Transverse colon (tissue), 4 donors: ENCODE measurements around the gene CYP46A1. TPM values are rescaled to one million over a fixed set of nuclear protein-coding genes. Genes with fewer than 3 reads are reported as not detected.
A peak's percentile ranks its signal among the peaks of the same experiment; 100 is the strongest.

Experiments used
- DNase-seq: peaks from one replicate; pipeline ENCODE4 v3.0.0-alpha.2; 2019
- H3K27ac ChIP-seq, 4 donors: fragments of 200-600 bp; sonication (generic); 2 replicates each; pipeline ENCODE4 v1.5.1; 2016 to 2018; ENCODE audit warnings: inconsistent platforms in 4 of 4
- H3K27me3 ChIP-seq: fragments of 200-600 bp; sonication (generic); 2 replicates; pipeline ENCODE4 v1.5.1; 2017; ENCODE audit warnings: inconsistent platforms
- H3K36me3 ChIP-seq, 4 donors: fragments of 200-600 bp; sonication (generic); 2 replicates each; pipeline ENCODE4 v1.5.1; 2017 to 2019; ENCODE audit warnings: inconsistent platforms in 4 of 4
- H3K4me1 ChIP-seq, 4 donors: fragments of 200-600 bp; sonication (generic); 2 replicates each; pipeline ENCODE4 v1.5.1; 2017 to 2020; ENCODE audit warnings: inconsistent platforms in 4 of 4
- H3K4me3 ChIP-seq, 4 donors: fragments of 200-600 bp; sonication (generic); 1 replicate in 1 of 4; 2 replicates in 3 of 4; pipeline versions ENCODE4 v1.5.1 to v1.6.1; 2017 to 2019; ENCODE audit warnings: inconsistent platforms in 4 of 4
- H3K9me3 ChIP-seq, 2 donors: fragments of 200-600 bp; sonication (generic); 2 replicates each; pipeline ENCODE4 v1.5.1; 2017 to 2019; ENCODE audit warnings: inconsistent platforms in 2 of 2
- EP300 ChIP-seq: sonication (generic); formaldehyde crosslinking; IDR thresholded peaks from one replicate; pipeline ENCODE4 v1.6.1; 2017; ENCODE audit warnings: antibody characterized with exemption, low read depth
- POLR2A ChIP-seq: fragments of 450-650 bp; IDR thresholded peaks from one replicate; pipeline ENCODE4 v1.6.1; 2016; ENCODE audit warnings: antibody characterized with exemption, mild to moderate bottlenecking, moderate library complexity
- POLR2AphosphoS5 ChIP-seq, 3 donors: sonication (generic); formaldehyde crosslinking; IDR thresholded peaks; one replicate each; pipeline ENCODE4 v1.6.1; 2016; ENCODE audit warnings: antibody characterized with exemption in 3 of 3
- WGBS, 2 donors: methylation state at CpG; one replicate each; pipeline ENCODE4 v1.1.5; 2018; ENCODE audit warnings: low coverage in 1 of 2; 5-methylcytosine and 5-hydroxymethylcytosine counted together
- in situ Hi-C, 4 donors: fragments of 200-750 bp; cut with MboI; loops; one replicate each; pipeline versions ENCODE4 v1.15.0 to v1.15.1; 2017; ENCODE audit warnings: low sequenced_read_pairs in 3 of 4, low pct_ligation_motif_present in 1 of 4, low pct_unique_long_range_greater_than_20kb in 1 of 4
- intact Hi-C: fragments of 100-400 bp; cut with DNase I; formaldehyde crosslinking; loops from one replicate; pipeline ENCODE4 v1.15.1; 2023; ENCODE audit warnings: low total_unique reads
- total RNA-seq, 4 donors: library from RNA; depleted of rRNA; stranded (reverse); fragments of >200 nt; gene quantifications; one replicate each; pipeline ENCODE4 v1.1.0, GENCODE V29; 2016
- TF ChIP-seq, protein P1 (sequence below), 5 experiments: fragments of 200-600 bp in 3 of 5; fragments of 450-650 bp in 2 of 5; sonication (generic) in 3 of 5; IDR thresholded peaks; 1 replicate in 2 of 5; 2 replicates in 3 of 5; pipeline ENCODE4 v1.5.1; 2016 to 2017; ENCODE audit warnings: antibody characterized with exemption in 5 of 5, inconsistent platforms in 3 of 5, mild to moderate bottlenecking in 2 of 5, moderate library complexity in 1 of 5

Gene CYP46A1
- total RNA-seq, 4 donors from 2014 or later: 0.27 to 0.75 (median 0.52) TPM

DNA sequence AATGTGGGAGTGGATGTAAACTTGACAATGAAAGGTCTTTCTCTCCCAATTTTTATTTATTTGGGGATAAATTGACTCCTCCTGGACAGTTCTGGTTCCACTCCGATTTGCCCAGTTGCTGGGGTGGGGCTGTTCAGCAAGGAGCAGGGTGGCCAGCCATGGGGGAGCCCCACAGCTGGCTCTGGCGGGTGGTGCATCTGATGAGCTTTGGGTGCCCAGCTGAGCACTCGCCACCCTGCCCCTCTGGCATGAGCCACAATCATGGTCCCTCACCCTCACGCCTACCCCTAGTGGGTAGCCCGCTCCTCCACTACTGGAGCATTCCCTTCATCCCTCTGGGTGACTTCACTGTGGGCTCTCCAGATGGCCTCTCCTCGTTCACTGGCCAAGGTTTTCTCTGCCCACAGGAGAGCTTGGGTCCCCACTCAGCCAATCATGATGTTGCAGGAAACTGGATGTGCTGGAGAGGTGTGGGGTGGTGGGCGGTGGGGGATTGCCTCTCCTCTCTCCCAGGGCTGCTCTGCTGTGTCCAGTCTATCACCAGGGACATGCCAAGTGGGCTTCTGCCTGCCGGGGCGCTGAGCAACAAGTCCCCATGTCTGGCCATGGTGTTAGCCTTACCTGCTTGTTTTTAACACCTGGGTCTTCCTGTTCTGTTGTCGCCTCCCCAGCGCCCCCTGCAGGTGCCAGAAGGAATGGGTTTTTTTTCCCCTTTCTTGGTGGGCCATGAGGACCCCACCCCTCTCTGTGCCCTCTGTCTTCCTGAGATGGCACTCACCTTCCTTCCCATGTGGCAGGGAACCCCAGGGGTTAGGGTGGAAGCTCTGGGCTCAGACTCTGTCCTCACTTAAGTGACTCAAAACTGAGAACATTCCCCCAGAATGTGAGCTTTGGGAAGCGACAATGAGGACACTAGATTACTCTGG, 3.4 kb downstream of the CYP46A1 start:
- in situ Hi-C loops: no loop called here
- Histone ChIP-seq H3K4me3 (no peak overlapping the region), H3K27ac (no peak overlapping the region), H3K27me3 (peaks cover 36% of the 10 kb centered on the region), H3K9me3 (no peaks in the 10 kb centered on the region), H3K36me3 (no peaks in the 10 kb centered on the region), H3K4me1 (peaks cover 11 to 16% (median 15%) of the 10 kb centered on the region in 4 donors)
- WGBS, 2 donors: 60% methylated on average over 12 of the region's 12 CpGs; no CpG with 5 or more reads in 1 of the 2 donors
- TF ChIP-seq, protein P1, sequence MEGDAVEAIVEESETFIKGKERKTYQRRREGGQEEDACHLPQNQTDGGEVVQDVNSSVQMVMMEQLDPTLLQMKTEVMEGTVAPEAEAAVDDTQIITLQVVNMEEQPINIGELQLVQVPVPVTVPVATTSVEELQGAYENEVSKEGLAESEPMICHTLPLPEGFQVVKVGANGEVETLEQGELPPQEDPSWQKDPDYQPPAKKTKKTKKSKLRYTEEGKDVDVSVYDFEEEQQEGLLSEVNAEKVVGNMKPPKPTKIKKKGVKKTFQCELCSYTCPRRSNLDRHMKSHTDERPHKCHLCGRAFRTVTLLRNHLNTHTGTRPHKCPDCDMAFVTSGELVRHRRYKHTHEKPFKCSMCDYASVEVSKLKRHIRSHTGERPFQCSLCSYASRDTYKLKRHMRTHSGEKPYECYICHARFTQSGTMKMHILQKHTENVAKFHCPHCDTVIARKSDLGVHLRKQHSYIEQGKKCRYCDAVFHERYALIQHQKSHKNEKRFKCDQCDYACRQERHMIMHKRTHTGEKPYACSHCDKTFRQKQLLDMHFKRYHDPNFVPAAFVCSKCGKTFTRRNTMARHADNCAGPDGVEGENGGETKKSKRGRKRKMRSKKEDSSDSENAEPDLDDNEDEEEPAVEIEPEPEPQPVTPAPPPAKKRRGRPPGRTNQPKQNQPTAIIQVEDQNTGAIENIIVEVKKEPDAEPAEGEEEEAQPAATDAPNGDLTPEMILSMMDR (IDR thresholded peaks at IDR 0.05): peak; percentile 48 to 69 (median 59)
- TF ChIP-seq EP300 (no peak), POLR2A (no peak)
- intact Hi-C loops: no loop called here
- DNase-seq: no peak

- 40 to 64% methylated on average over 3 to 10 of the region's 10 CpGs for WGBS, 2 donors
- Histone ChIP-seq H3K27me3 (peaks cover 36% of the 10 kb centered on the region), H3K27ac (no peak overlapping the region), H3K4me3 (no peak overlapping the region), H3K4me1 (peaks cover 5 to 9% (median 9%) of the 10 kb centered on the region in 4 donors), H3K9me3 (no peaks in the 10 kb centered on the region), H3K36me3 (no peaks in the 10 kb centered on the region)
- intact Hi-C loops (no loop called here), in situ Hi-C loops (no loop called here)
- DNase-seq: no peak
- TF ChIP-seq, protein P1 (IDR thresholded peaks at IDR 0.05): no peak
- TF ChIP-seq EP300: no peak
- TF ChIP-seq POLR2AphosphoS5 (IDR thresholded peaks at IDR 0.05): no peak
- no peak for TF ChIP-seq POLR2A
Observed at GRCh38 chr14:99688210-99688581, 4.1 kb downstream of the CYP46A1 start.

- in situ Hi-C loops: no loop called here
- intact Hi-C loops: no loop called here
- no peak for DNase-seq
- H3K9me3 ChIP-seq: no peaks in the 10 kb centered on the region
- H3K4me1 ChIP-seq: peaks cover 5 to 6% (median 5%) of the 10 kb centered on the region in 4 donors
- H3K4me3 ChIP-seq: no peak overlapping the region
- WGBS, 2 donors: 81 to 85% methylated on average over 11 of the region's 11 CpGs
- no peak overlapping the region for H3K27ac ChIP-seq
- TF ChIP-seq EP300 (no peak), POLR2A (no peak), POLR2AphosphoS5 (IDR thresholded peaks at IDR 0.05) (no peak)
- TF ChIP-seq, protein P1 (IDR thresholded peaks at IDR 0.05): no peak
- H3K27me3 ChIP-seq: peaks cover 36% of the 10 kb centered on the region
- H3K36me3 ChIP-seq: no peaks in the 10 kb centered on the region
Observed at GRCh38 chr14:99688629-99689028, 4.5 kb downstream of the CYP46A1 start.

- H3K27me3 ChIP-seq: peaks cover 33% of the 10 kb centered on the region
- no peaks in the 10 kb centered on the region for H3K9me3 ChIP-seq
- in situ Hi-C loops: no loop called here
- H3K27ac ChIP-seq: no peak overlapping the region
- 78 to 88% methylated on average over 3 to 11 of the region's 11 CpGs for WGBS, 2 donors
- no peak overlapping the region for H3K4me3 ChIP-seq
- intact Hi-C loops: no loop called here
- no peaks in the 10 kb centered on the region for H3K36me3 ChIP-seq
- TF ChIP-seq, protein P1 (IDR thresholded peaks at IDR 0.05): no peak
- TF ChIP-seq POLR2A (no peak), EP300 (no peak), POLR2AphosphoS5 (IDR thresholded peaks at IDR 0.05) (no peak)
- no peak for DNase-seq
- peaks cover 2 to 3% (median 2%) of the 10 kb centered on the region in 4 donors for H3K4me1 ChIP-seq
Observed at GRCh38 chr14:99689266-99690236, 5.5 kb downstream of the CYP46A1 start.
